ENCODE results near the gene CSH1.
"Not testable (repeated sequence)": the region's sequence is repeated elsewhere in the genome, so short reads cannot be mapped to it uniquely, and the experiment has no call there.

- TF ChIP-seq CTCF, POLR2A (IDR thresholded peaks at IDR 0.05): not testable (repeated sequence)
Measured at GRCh38 chr17:63917206-63917605, 20.8 kb upstream of the CSH1 start.
